Esophagus muscularis mucosa (tissue), 3 donors: ENCODE data around the gene ADAMTS16.

Experiments
- POLR2A ChIP-seq: fragments of 450-650 bp; IDR thresholded peaks from one replicate; pipeline ENCODE4 v1.6.1; 2017; ENCODE audit warnings: antibody characterized with exemption, moderate library complexity, mild to moderate bottlenecking, low read depth
- POLR2AphosphoS5 ChIP-seq, 2 donors: sonication (generic); formaldehyde crosslinking; IDR thresholded peaks; one replicate each; pipeline ENCODE4 v1.6.1; 2017; ENCODE audit warnings: antibody characterized with exemption in 2 of 2
- TF ChIP-seq, protein P1 (sequence below), 3 experiments: fragments of 200-600 bp in 2 of 3; fragments of 450-650 bp in 1 of 3; sonication (generic) in 2 of 3; IDR thresholded peaks; one replicate each; pipeline ENCODE4 v1.5.1; 2017 to 2019; ENCODE audit warnings: antibody characterized with exemption in 3 of 3, mild to moderate bottlenecking in 2 of 3, moderate library complexity in 1 of 3

GRCh38 chr5:5240234-5240633 is 100.1 kb downstream of the ADAMTS16 start:
- TF ChIP-seq, protein P1, sequence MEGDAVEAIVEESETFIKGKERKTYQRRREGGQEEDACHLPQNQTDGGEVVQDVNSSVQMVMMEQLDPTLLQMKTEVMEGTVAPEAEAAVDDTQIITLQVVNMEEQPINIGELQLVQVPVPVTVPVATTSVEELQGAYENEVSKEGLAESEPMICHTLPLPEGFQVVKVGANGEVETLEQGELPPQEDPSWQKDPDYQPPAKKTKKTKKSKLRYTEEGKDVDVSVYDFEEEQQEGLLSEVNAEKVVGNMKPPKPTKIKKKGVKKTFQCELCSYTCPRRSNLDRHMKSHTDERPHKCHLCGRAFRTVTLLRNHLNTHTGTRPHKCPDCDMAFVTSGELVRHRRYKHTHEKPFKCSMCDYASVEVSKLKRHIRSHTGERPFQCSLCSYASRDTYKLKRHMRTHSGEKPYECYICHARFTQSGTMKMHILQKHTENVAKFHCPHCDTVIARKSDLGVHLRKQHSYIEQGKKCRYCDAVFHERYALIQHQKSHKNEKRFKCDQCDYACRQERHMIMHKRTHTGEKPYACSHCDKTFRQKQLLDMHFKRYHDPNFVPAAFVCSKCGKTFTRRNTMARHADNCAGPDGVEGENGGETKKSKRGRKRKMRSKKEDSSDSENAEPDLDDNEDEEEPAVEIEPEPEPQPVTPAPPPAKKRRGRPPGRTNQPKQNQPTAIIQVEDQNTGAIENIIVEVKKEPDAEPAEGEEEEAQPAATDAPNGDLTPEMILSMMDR (IDR thresholded peaks at IDR 0.05), result no peak
- TF ChIP-seq POLR2A (no peak), POLR2AphosphoS5 (IDR thresholded peaks at IDR 0.05) (no peak)
